Measurements from ENCODE around the gene LRWD1.
"Not testable (repeated sequence)": the region's sequence is repeated elsewhere in the genome, so short reads cannot be mapped to it uniquely, and the experiment has no call there.

Gene LRWD1

DNA sequence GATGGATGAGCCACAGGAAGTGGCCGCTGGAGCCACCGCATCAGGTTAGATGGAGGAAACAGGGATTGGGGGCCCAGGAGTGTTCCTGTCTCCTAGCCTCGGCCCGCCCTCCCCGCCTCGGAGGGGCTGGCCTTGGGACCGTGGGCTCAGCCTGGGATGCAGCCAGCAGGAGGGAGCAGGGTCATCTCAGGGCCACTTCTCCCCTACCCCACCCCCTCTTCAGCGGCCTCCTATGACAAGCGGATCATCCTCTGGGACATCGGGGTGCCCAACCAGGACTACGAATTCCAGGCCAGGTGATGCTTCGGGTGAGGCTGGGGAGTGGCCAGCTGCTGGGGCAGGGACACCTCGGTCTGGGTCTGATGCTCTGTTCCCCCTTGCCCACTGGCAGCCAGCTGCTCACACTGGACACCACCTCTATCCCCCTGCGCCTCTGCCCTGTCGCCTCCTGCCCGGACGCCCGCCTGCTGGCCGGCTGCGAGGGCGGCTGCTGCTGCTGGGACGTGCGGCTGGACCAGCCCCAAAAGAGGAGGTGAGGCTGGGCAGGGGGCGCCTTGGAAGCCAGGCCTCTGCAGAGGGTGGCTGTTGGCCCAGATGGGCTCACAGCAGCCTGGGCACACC is 4.7 kb downstream of the LRWD1 start:
- DNase-seq: peak; percentile 6

- peak; percentile 7 for DNase-seq
Measured at GRCh38 chr7:102469972-102470825, 5.4 kb downstream of the LRWD1 start.

DNA sequence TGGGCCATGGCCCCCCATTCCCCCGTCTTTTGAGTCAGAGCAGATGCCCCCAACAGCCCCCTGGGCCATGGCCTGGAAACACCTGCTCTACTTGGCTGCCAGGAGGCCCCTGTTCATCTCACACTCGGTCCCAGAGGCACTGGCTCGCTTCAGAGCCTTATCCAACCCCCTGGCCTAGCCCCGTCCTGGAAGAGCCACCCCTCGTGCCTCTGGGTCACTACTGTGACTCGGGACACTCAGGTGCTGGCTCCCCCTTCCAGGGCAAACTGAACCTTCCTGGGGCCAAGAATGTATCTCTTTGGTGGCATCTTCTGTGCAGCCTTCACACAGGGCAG is 7.0 kb downstream of the LRWD1 start:
- no peak for DNase-seq

DNA sequence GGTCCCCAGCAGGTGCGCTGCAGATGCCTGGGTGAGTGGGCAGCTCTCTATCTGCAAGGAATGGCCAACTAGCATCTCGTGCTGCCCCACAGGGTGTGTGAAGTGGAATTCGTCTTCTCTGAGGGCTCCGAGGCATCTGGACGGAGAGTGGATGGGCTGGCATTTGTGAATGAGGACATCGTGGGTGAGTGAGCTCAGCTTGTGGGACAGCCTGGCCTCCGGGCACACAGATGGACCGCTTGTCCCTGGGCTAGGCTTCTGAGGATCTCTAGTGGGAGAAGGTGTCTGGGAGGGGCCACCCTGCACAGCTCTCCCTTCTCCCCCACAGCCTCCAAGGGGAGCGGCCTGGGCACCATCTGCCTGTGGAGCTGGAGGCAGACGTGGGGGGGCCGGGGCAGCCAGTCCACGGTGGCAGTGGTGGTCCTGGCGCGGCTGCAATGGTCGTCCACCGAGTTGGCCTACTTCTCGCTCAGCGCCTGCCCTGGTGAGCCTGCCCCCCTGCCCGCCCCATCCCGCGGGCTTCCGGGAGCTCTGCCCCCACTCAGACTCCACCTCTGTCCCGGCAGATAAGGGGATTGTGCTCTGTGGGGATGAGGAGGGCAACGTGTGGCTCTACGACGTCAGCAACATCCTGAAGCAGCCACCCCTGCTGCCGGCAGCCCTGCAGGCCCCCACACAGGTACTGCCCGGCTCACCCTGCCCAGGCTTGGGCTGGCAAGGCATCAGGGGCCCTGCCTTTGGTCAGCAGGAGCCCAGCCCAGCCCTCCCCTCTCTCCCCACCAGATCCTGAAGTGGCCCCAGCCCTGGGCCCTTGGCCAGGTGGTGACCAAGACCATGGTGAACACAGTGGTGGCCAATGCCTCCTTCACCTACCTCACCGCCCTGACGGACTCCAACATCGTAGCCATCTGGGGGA is 7.6 kb downstream of the LRWD1 start:
- DNase-seq: peak; percentile 10

DNA sequence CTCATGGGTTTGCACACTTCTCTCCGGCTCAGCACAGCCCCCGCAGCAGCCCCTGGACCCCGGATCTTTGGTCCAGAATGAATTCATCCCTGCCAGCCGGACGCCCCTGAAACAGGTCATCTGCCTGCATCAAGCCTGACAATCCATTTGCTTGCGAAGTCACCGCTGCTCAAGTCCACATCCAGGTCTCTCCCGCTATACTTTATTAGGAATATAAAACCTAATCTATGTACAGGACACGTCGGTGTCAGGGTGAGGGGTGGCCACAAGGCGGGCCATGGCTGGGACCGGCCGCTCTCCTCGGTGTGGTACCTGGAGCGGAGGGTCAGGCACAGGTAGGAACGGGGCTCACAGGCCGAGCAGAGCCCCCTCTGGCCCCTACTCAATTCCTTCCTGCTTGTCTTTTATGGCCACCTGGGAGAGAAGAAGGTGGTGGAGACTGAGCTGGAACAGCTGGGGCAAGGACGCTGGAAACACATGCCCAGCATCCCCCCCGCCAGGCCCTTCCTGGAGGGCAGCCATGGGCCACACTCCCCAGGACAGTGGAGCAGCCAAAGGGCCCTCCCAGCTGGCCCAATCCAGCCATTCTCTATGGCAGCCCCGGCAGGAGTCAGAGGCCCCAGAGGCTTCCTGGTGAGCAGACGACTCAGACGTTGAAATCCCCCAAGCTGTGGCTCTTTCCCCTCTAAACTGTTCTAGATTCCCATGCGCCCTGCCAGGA is 8.6 kb downstream of the LRWD1 start:
- peak; percentile 3 for DNase-seq

DNA sequence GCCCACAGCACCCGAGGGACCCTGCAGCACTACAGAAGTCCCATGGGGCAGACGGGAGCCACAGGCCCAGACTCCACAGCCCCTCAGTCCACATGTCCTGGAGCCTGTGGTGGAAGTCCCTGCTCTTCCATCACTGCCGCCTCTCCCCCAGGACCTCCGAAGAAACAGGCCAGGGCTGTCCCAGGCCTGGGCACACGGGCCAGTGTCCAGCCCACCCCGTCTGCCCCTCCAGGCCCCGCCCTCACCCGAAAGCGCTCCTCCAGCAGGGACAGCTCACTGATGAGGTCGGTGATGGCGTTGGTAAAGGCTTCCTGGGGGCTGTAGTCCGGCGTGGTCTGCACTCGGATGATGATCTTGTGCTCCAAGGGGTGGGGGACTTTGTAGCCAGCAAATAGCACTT is 9.3 kb downstream of the LRWD1 start:
- not testable (repeated sequence) for DNase-seq

GRCh38 chr7:102474736-102475435 is 10.1 kb downstream of the LRWD1 start:
- DNase-seq: not testable (repeated sequence)

- peak; percentile 86 for DNase-seq
Measured at GRCh38 chr7:102478314-102479208, 13.8 kb downstream of the LRWD1 start, which contains the start of gene POLR2J. Gene POLR2J (minus strand): TSS chr7:102478922. CDS start chr7:102478860, 62 bp downstream.

DNA sequence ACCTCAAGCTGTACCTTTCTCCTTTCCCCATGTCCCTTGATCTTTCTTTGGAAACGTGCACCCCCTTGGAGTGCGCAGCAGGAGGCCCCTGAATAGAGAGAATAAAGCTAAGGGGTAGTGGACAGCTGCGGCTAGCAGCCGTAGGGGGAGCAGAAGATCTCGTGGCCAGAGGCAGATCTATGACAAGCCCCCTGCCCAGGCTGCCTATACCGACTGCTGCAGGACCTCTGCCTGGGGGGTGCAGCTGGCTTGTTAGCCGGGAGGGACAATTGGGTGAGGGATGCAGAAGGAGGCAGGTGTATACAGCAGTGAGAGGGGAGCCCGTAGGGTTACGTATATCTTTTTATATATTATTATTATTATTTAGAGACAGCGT is 14.4 kb downstream of the LRWD1 start:
- not testable (repeated sequence) for DNase-seq

DNA sequence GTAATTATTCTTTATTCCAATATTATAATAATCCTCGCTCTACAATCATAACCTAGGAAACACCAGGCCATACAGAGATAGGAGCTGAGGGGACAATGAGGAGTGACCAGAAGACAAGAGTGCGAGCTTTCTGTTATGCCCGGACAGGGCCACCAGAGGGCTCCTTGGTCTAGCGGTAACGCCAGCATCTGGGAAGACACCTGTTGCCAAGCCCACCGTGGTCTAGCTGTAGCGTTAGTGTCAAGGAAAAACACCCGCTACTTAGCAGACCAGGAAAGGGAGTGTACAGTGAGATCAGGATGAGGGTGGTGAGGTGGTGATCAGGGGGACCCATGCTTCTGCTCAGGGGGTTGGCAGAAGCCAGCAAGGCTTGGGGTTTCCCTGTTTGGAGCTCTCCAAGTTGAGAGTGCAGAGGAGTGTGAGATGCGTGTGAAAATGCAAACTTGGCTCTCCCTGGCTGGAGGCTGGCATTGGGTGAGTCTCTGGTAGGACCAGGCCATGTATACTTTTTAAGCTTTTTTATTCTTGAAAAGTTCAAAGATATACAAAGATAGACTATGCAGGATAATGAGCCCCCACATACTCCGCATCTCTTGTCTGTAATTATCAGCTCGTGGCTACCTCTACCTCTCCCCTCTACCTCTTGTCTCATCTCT is 15.3 kb downstream of the LRWD1 start:
- not testable (repeated sequence) for DNase-seq

- not testable (repeated sequence) for DNase-seq
Measured at GRCh38 chr7:102481962-102482361, 17.2 kb downstream of the LRWD1 start.

- not testable (repeated sequence) for DNase-seq
Measured at GRCh38 chr7:102484317-102484716, 19.5 kb downstream of the LRWD1 start.

- peak; percentile 71 for DNase-seq
Measured at GRCh38 chr7:102490529-102491075, 25.8 kb downstream of the LRWD1 start.

DNA sequence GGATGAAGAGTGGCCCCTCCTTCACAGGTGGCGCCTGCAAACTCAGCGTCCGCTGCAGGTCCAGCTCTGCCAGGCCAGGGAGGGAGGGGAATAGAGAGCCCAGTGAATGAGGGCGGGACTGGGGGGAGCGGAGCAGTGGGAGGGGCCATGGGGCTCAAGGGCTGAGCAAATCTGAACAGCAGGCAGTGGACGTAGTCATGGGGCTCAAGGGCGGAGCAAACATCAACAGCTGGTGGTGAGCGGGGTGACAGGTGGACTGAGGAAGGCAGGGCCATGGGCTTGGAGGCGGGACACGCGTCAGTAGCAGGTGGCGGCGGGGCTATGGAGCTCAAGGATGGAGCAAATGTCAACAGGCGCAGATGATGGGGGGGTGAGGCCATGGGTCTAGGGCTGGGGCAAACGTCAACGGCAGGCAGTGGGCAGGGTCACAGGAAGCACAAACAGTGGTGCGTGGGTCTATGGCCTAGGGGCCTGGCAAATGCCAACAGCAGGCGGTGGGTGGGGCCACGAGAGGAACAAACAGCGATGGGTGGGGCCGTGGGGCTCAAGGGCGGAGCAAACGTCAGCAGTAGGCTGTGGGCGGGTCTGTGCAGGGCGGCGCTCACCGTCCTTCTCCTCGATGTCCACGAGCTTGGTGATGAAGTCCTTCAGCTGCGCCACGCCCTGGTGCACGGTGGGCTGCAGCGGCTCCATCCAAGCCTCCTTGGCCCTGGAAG is 28.6 kb downstream of the LRWD1 start:
- not testable (repeated sequence) for DNase-seq

DNA sequence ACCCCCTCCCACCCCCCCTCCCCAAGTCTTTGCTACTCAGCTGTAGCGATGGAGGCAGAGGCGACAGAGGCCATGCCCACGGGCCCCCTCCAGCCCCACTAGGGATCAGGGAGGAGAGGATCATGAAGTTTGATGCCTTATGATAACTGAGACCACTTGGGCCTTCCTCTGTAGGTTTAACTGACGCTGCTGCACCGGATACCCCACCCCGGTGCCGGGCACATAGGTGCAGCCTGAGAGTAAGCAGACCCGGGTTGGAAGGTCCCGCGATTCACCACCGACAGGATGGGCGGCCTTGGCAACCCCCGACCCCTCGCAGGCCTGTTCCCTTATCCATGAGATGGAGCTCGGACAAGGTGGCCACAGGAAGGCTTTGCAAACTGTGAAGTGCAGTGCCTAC is 29.2 kb downstream of the LRWD1 start:
- peak; percentile 12 for DNase-seq

DNA sequence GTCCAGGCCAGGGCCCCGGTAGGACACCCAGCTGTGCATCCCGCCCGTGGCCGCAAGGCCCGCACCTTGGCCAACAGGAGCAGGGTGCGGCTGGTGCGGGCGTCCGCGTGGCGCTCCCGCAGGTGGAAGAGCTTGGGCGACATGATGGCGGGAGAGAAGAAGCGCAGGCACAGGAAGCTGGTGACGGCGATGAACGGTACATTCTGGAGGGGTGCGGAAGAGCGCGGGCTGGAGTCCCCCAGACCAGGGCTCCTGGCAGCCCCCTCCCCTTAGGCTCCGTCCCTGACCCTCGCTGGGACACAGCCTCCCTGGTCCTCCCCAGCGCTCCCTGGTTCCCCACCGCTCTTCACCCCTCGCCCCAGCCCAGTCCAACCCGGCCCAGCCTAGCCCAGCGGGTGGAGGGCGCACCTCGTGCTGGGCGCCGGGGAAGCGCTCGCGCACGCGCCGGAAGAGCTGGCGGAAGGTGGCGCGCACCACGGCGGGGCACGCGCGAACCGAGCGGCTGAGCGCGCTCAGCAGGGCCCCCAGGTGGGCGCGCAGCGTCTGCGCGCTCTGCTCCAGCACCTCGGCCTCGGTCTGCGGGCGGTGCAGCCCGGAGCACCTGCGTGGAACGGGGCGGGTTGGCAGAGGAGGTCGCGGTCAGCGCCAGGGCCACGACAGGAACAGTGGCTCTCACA is 29.8 kb downstream of the LRWD1 start:
- not testable (repeated sequence) for DNase-seq

DNA sequence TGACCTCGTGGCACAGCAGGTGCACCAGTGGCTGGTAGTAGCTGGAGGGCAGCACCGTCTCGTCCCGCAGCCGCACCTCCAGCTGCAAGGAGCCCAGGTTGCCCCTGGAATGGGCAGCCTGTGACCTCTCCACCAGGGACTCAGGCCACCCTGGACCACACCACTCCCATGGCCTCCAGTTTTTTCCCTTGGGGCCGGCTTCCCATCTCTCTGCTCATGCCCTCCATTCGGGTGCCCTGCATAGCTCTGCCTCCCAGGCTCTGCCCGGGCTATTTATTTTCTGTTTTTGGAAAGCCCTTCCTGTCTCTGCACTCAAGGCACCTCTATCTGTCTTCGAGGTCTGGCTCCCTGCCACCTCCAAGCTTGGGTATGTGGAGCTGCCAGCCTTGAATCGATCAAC is 32.1 kb downstream of the LRWD1 start:
- not testable (repeated sequence) for DNase-seq

- not testable (repeated sequence) for DNase-seq
Measured at GRCh38 chr7:102497308-102497707, 32.5 kb downstream of the LRWD1 start.

GRCh38 chr7:102498321-102498720 is 33.5 kb downstream of the LRWD1 start:
- DNase-seq: not testable (repeated sequence)
